Measurements from ENCODE around the gene SYTL5. TPM values are rescaled to one million over a fixed set of nuclear protein-coding genes. Genes with fewer than 3 reads are reported as not detected.

Gene SYTL5
- total RNA-seq, 1 donor from 2014 or later, result 0.27 TPM

GRCh38 chrX:38000706-38001105, 5.6 kb upstream of the SYTL5 start:
- no peaks in the 10 kb centered on the region for H3K27me3 Mint-ChIP-seq (ENCODE audit: low read depth)
- peaks cover 5% of the 10 kb centered on the region for H3K4me1 Mint-ChIP-seq (ENCODE audit: low read depth)
- H3K27ac Mint-ChIP-seq (ENCODE audit: unreplicated experiment), result no peak overlapping the region
- DNase-seq (ENCODE audit: low spot score), result no peak
- no peak overlapping the region for H3K4me3 Mint-ChIP-seq (ENCODE audit: unreplicated experiment)
- H3K9me3 Mint-ChIP-seq (ENCODE audit: low read depth), result peaks cover 29% of the 10 kb centered on the region
- TF ChIP-seq CTCF (IDR thresholded peaks at IDR 0.05), result no peak
- H3K36me3 Mint-ChIP-seq (ENCODE audit: low read depth), result peaks cover 5% of the 10 kb centered on the region

GRCh38 chrX:38004046-38004445, 2.3 kb upstream of the SYTL5 start:
- Mint-ChIP-seq H3K9me3 (ENCODE audit: low read depth) (peaks cover 26% of the 10 kb centered on the region), H3K27ac (ENCODE audit: unreplicated experiment) (no peak overlapping the region), H3K27me3 (ENCODE audit: low read depth) (no peaks in the 10 kb centered on the region), H3K4me3 (ENCODE audit: unreplicated experiment) (no peak overlapping the region), H3K36me3 (ENCODE audit: low read depth) (peaks cover 5% of the 10 kb centered on the region), H3K4me1 (ENCODE audit: low read depth) (peaks cover 7% of the 10 kb centered on the region)
- no peak for TF ChIP-seq CTCF (IDR thresholded peaks at IDR 0.05)
- no peak for DNase-seq (ENCODE audit: low spot score)

GRCh38 chrX:38006778-38007177, 425 bp downstream of the SYTL5 start:
- Mint-ChIP-seq H3K9me3 (ENCODE audit: low read depth) (peaks cover 23% of the 10 kb centered on the region), H3K27ac (ENCODE audit: unreplicated experiment) (no peak overlapping the region), H3K4me3 (ENCODE audit: unreplicated experiment) (no peak overlapping the region), H3K27me3 (ENCODE audit: low read depth) (no peaks in the 10 kb centered on the region), H3K4me1 (ENCODE audit: low read depth) (peaks cover 7% of the 10 kb centered on the region), H3K36me3 (ENCODE audit: low read depth) (peaks cover 5% of the 10 kb centered on the region)
- DNase-seq (ENCODE audit: low spot score), result no peak
- no peak for TF ChIP-seq CTCF (IDR thresholded peaks at IDR 0.05)

- H3K4me3 Mint-ChIP-seq (ENCODE audit: unreplicated experiment), result no peak overlapping the region
Observed at GRCh38 chrX:38008658-38009057, 2.3 kb downstream of the SYTL5 start.

GRCh38 chrX:38009641-38010040, 3.3 kb downstream of the SYTL5 start:
- Mint-ChIP-seq H3K4me3 (ENCODE audit: unreplicated experiment) (no peak overlapping the region), H3K4me1 (ENCODE audit: low read depth) (peaks cover 7% of the 10 kb centered on the region), H3K27me3 (ENCODE audit: low read depth) (no peaks in the 10 kb centered on the region), H3K36me3 (ENCODE audit: low read depth) (peaks cover 2% of the 10 kb centered on the region), H3K27ac (ENCODE audit: unreplicated experiment) (no peak overlapping the region), H3K9me3 (ENCODE audit: low read depth) (peaks cover 15% of the 10 kb centered on the region)
- TF ChIP-seq CTCF (IDR thresholded peaks at IDR 0.05), result no peak
- DNase-seq (ENCODE audit: low spot score), result no peak

More at GRCh38 chrX:38008658-38009057, 2.3 kb downstream of the SYTL5 start:
- DNase-seq (ENCODE audit: low spot score), result no peak
- Mint-ChIP-seq H3K27me3 (ENCODE audit: low read depth) (no peaks in the 10 kb centered on the region), H3K9me3 (ENCODE audit: low read depth) (peaks cover 22% of the 10 kb centered on the region), H3K4me1 (ENCODE audit: low read depth) (peaks cover 7% of the 10 kb centered on the region), H3K27ac (ENCODE audit: unreplicated experiment) (no peak overlapping the region), H3K36me3 (ENCODE audit: low read depth) (peaks cover 3% of the 10 kb centered on the region)
- no peak for TF ChIP-seq CTCF (IDR thresholded peaks at IDR 0.05)

Data from chondrocyte (in vitro differentiated cells).